HFF-Myc (cell line): Measurements from ENCODE around the gene ANXA3.

Experiments used
- DNase-seq: peaks from one replicate; pipeline ENCODE4 v3.0.0-alpha.2; 2011; ENCODE audit warnings: low read depth; ENCODE audit errors: extremely low read depth
- H3K4me3 ChIP-seq: replicated peaks from 2 replicates; pipeline ENCODE4 v1.5.1; 2011; ENCODE audit warnings: low read depth, mild to moderate bottlenecking, control low read depth, low read length
- TF ChIP-seq, protein P1 (sequence below): IDR thresholded peaks from 2 replicates; pipeline ENCODE4 v1.5.1; 2012; ENCODE audit warnings: mild to moderate bottlenecking, low read depth, low read length, control low read depth; ENCODE audit errors: missing control alignments

The ANXA3 gene

DNA sequence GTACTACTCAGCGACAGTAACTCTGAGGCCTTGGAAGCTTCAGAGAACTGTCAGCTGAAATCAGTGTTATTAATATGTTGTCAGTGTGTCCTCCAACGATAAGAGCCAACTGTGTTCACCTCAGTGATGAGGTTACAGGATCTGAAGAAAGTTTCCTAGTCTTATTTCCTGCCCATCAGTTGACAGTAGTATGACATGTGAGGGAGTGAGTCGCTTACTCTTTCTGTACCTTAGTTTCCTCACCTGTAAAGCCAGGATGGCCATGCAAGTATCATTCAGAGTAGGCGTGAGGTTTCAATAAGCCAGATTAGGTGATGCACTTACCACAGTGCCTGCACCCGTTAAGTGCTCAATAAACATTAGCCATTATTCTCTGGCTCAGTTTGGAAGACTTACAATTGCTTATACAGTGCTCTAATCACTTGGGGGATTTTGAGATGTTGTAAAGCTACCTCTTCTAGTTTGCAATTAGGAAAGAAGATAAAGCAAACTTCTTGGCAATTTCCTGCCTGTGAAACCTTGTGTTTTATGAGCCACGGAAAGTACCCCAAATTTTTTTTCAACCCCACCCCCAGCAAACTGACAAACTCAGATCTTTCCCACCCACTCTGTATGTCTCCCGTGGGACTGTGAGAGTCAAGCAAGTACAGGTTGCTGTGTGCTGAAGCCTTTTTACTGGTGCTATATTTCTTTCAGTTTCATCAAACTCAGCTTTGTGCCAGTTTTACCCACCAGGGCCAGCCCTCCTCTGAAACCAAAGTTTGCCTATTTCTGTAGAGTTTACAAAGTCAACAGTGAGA, 62.2 kb downstream of the ANXA3 start:
- TF ChIP-seq, protein P1, sequence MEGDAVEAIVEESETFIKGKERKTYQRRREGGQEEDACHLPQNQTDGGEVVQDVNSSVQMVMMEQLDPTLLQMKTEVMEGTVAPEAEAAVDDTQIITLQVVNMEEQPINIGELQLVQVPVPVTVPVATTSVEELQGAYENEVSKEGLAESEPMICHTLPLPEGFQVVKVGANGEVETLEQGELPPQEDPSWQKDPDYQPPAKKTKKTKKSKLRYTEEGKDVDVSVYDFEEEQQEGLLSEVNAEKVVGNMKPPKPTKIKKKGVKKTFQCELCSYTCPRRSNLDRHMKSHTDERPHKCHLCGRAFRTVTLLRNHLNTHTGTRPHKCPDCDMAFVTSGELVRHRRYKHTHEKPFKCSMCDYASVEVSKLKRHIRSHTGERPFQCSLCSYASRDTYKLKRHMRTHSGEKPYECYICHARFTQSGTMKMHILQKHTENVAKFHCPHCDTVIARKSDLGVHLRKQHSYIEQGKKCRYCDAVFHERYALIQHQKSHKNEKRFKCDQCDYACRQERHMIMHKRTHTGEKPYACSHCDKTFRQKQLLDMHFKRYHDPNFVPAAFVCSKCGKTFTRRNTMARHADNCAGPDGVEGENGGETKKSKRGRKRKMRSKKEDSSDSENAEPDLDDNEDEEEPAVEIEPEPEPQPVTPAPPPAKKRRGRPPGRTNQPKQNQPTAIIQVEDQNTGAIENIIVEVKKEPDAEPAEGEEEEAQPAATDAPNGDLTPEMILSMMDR: no peak
- DNase-seq: no peak
- no peak overlapping the region for H3K4me3 ChIP-seq

- no peak for DNase-seq
- TF ChIP-seq, protein P1: no peak
- H3K4me3 ChIP-seq: no peak overlapping the region
Measured at GRCh38 chr4:78616046-78616498, 64.5 kb downstream of the ANXA3 start.

DNA sequence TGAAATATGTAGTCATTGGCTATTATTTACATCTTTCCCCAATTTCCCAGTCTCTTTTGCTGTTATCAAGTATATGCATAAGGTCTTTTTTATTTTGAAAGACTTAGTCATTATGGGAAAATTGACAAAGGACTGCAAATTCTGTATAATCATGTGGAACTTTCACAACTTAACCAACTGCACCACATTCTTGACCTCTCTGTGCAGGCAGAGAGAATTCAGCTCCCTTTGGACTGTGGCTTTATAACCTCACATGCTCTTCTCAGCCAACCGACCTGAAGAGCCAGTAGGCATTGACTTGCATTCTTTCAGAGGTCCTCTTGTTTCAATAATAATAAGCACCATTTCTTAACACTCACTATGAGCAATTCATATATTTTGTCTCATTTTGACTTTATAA, 66.9 kb downstream of the ANXA3 start:
- no peak overlapping the region for H3K4me3 ChIP-seq
- TF ChIP-seq, protein P1: no peak
- DNase-seq: no peak

DNA sequence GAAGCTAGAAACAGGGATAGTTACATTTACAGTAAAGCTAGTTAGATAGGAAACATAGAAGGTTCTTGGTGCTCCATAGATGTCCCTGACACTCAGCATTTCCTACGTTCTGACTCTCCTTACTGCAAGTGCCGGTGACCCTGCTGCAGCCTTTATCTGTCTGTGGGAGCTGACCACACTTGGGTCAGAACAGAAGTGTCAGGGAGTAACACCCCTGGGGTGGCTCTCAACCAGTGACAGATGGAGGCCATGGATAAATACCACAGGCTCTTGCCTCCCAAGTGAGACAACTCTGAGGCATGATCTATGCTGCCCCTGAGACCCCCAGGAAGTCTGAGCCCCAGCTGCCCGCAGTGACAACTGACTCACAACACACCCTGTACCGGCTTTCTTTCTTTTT, 69.8 kb downstream of the ANXA3 start:
- TF ChIP-seq, protein P1: no peak
- H3K4me3 ChIP-seq: no peak overlapping the region
- DNase-seq: no peak

DNA sequence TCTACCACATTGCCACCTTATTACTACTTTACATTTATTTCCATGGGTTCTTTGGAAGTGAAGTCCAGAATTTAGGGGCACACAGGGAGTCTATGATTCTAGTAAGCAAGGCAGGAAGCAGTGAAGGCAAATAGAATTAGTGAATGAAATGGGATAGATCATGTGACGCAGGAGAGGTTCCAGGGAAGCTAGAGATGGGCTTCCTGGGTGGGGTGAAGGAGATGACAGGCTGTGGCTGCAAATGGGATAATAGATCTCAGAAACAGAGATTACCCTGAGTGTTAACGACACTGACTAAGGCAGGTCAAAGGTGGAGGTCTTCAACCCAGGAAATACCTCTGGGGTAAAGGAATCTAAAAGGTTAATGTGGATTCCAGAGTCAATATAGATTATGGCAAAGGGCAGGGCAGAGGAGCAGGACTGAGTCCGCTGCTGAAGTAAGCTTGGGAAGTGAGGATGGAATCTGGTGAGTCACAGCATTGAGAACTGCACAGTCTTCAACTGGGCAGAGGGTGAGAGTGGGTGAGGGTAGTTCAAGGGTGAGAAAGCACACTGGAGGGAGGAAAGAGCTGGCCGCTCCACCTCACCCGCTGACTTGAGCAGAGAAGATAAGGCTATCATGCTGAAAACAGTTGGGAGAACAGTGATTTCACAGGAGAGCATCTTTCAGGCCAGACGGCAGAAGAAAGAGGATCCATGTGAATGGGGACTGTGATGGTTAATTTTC, 70.8 kb downstream of the ANXA3 start:
- DNase-seq: peak; percentile 19
- TF ChIP-seq, protein P1: no peak
- H3K4me3 ChIP-seq: no peak overlapping the region

GRCh38 chr4:78624048-78624447, 72.5 kb downstream of the ANXA3 start:
- H3K4me3 ChIP-seq: no peak overlapping the region
- no peak for DNase-seq
- TF ChIP-seq, protein P1: no peak
